IMR-90 (cell line): ENCODE results near the gene LFNG. TPM values are rescaled to one million over a fixed set of nuclear protein-coding genes. Genes with fewer than 3 reads are reported as not detected.

Experiments used
- ATAC-seq: fragments of 200-7000 bp; cut with Tn5 transposase; 2 replicates; pipeline ENCODE4 v1.9.1; 2020; ENCODE audit warnings: low read depth, mild to moderate bottlenecking, moderate library complexity
- BruUV-seq: library from RNA; stranded (reverse); fragments of 400-500 nt; replicated peaks from 2 replicates; lab custom pipeline; 2021; lab: Mats Ljungman, UMichigan
- CTCF ChIA-PET: fragments of 300-600 bp; formaldehyde crosslinking; extraction: SDS; loops from one replicate; lab custom pipeline; 2021; ENCODE audit warnings: antibody characterized with exemption; lab: Yijun Ruan, JAX
- POLR2A ChIA-PET: fragments of 300-600 bp; sonication (Branson Sonifier 250); formaldehyde crosslinking; loops from one replicate; lab custom pipeline; 2022; ENCODE audit warnings: antibody characterized with exemption; ENCODE audit not compliant: unreplicated experiment; lab: Charles Lee
- DNase-seq: peaks from one replicate; pipeline ENCODE4 v3.0.0; 2013
- H2AFZ ChIP-seq: replicated peaks from 2 replicates; pipeline ENCODE3; 2013; ENCODE audit warnings: low read length, mild to moderate bottlenecking; ENCODE audit not compliant: poor library complexity
- H2AK5ac ChIP-seq: 2 replicates; pipeline ENCODE4 v1.6.1; 2013; ENCODE audit warnings: low read depth, low read length, inconsistent platforms
- H2AK9ac ChIP-seq: replicated peaks from 2 replicates; pipeline ENCODE3; 2013; ENCODE audit warnings: mild to moderate bottlenecking, low read depth, low read length, moderate library complexity; ENCODE audit not compliant: poor library complexity
- H2BK120ac ChIP-seq: 2 replicates; pipeline ENCODE4 v1.6.1; 2013; ENCODE audit warnings: low read depth, low read length, inconsistent platforms
- H2BK15ac ChIP-seq: 3 replicates; pipeline ENCODE4 v1.6.1; 2013; ENCODE audit warnings: low read depth, low read length, inconsistent platforms
- H2BK20ac ChIP-seq: 2 replicates; pipeline ENCODE4 v1.6.1; 2013; ENCODE audit warnings: low read depth, mild to moderate bottlenecking, inconsistent platforms, low read length, moderate library complexity
- H2BK5ac ChIP-seq: 2 replicates; pipeline ENCODE4 v1.6.1; 2013; ENCODE audit warnings: mild to moderate bottlenecking, low read depth, low read length, inconsistent platforms; ENCODE audit not compliant: poor library complexity, severe bottlenecking
- H3K14ac ChIP-seq: replicated peaks from 2 replicates; pipeline ENCODE4 v1.6.1; 2013; ENCODE audit warnings: low read depth, low read length, inconsistent platforms
- H3K18ac ChIP-seq: 2 replicates; pipeline ENCODE4 v1.6.1; 2013; ENCODE audit warnings: low read depth, low read length, control low read depth
- H3K23ac ChIP-seq: 2 replicates; pipeline ENCODE4 v1.6.1; 2013; ENCODE audit warnings: low read depth, low read length, inconsistent platforms
- H3K27ac ChIP-seq: 2 replicates; pipeline ENCODE4 v1.5.1; 2013; ENCODE audit warnings: mild to moderate bottlenecking, control low read depth, low read length; ENCODE audit not compliant: insufficient read depth
- H3K27me3 ChIP-seq: 2 replicates; pipeline ENCODE4 v1.6.1; 2013; ENCODE audit warnings: low read length; ENCODE audit not compliant: control insufficient read depth, insufficient read depth
- H3K36me3 ChIP-seq: 2 replicates; pipeline ENCODE4 v1.6.1; 2013; ENCODE audit warnings: low read length, mixed read lengths; ENCODE audit not compliant: control insufficient read depth, insufficient read depth
- H3K4ac ChIP-seq: 2 replicates; pipeline ENCODE4 v1.6.1; 2013; ENCODE audit warnings: low read depth, low read length, inconsistent platforms
- H3K4me1 ChIP-seq: 2 replicates; pipeline ENCODE4 v1.6.1; 2013; ENCODE audit warnings: low read length, mixed read lengths; ENCODE audit not compliant: control insufficient read depth, insufficient read depth
- H3K4me2 ChIP-seq: 2 replicates; pipeline ENCODE4 v1.6.1; 2013; ENCODE audit warnings: low read depth, mild to moderate bottlenecking, control low read depth, low read length, moderate library complexity
- H3K4me3 ChIP-seq: 2 replicates; pipeline ENCODE4 v1.5.1; 2013; ENCODE audit warnings: low read depth, mild to moderate bottlenecking, control low read depth, low read length, moderate library complexity; ENCODE audit not compliant: insufficient read depth
- H3K56ac ChIP-seq: 2 replicates; pipeline ENCODE4 v1.6.1; 2013; ENCODE audit warnings: low read length, inconsistent platforms; ENCODE audit not compliant: insufficient read depth; ENCODE audit errors: extremely low read depth
- H3K79me1 ChIP-seq, 2 experiments: 2 replicates each; pipeline ENCODE4 v1.6.1; 2013; ENCODE audit warnings: low read length in 2 of 2, inconsistent platforms in 1 of 2, low read depth in 1 of 2
- H3K9ac ChIP-seq: 2 replicates; pipeline ENCODE4 v1.6.1; 2013; ENCODE audit warnings: low read depth, low read length, control low read depth
- H3K9me1 ChIP-seq: 2 replicates; pipeline ENCODE4 v1.6.1; 2013; ENCODE audit warnings: low read length, inconsistent platforms; ENCODE audit not compliant: insufficient read depth
- H3K9me3 ChIP-seq: 2 replicates; pipeline ENCODE4 v1.6.1; 2013; ENCODE audit warnings: low read length; ENCODE audit not compliant: control insufficient read depth, insufficient read depth
- H4K20me1 ChIP-seq: 2 replicates; pipeline ENCODE4 v1.6.1; 2013; ENCODE audit warnings: low read length, inconsistent platforms; ENCODE audit not compliant: insufficient read depth
- H4K5ac ChIP-seq: 2 replicates; pipeline ENCODE4 v1.6.1; 2013; ENCODE audit warnings: mild to moderate bottlenecking, low read depth, low read length, control low read depth
- H4K8ac ChIP-seq, 2 experiments: 2 replicates each; pipeline ENCODE4 v1.6.1; 2013; ENCODE audit warnings: low read depth in 2 of 2, low read length in 2 of 2, control low read depth in 1 of 2, inconsistent platforms in 1 of 2
- H4K91ac ChIP-seq: 2 replicates; pipeline ENCODE4 v1.6.1; 2013; ENCODE audit warnings: low read depth, low read length, inconsistent platforms; ENCODE audit not compliant: insufficient read depth
- MAZ ChIP-seq: IDR thresholded peaks from 2 replicates; pipeline ENCODE4 v1.6.1; 2012; ENCODE audit warnings: low read depth, mild to moderate bottlenecking, low read length, improper control_type of control experiment, moderate library complexity, borderline replicate concordance
- SMC3 ChIP-seq: fragments of 150-350 bp; IDR thresholded peaks from 2 replicates; pipeline ENCODE4 v1.6.1; 2016; ENCODE audit warnings: low read depth, mild to moderate bottlenecking, antibody characterized with exemption, low read length, moderate library complexity
- WGBS, 2 experiments: methylation state at CpG; one replicate each; pipeline versions ENCODE4 v1.1.5 to v1.1.7; 2013; ENCODE audit warnings: missing lambda C conversion rate in 2 of 2; ENCODE audit not compliant: insufficient read length in 1 of 2; ENCODE audit errors: extremely low coverage in 2 of 2; 5-methylcytosine and 5-hydroxymethylcytosine counted together
- dilution Hi-C: fragments of 300-500 bp; cut with HindIII; formaldehyde crosslinking; loops from one replicate; pipeline ENCODE4 v1.14.3; 2018; ENCODE audit warnings: low sequenced_read_pairs; ENCODE audit not compliant: unreplicated experiment
- in situ Hi-C: fragments of 300-500 bp; cut with MboI; formaldehyde crosslinking; loops from 3 replicates; pipeline ENCODE4 v1.14.3; 2019; ENCODE audit warnings: low sequenced_read_pairs, inconsistent platforms, mixed read lengths
- intact Hi-C: fragments of 100-400 bp; cut with micrococcal nuclease; formaldehyde crosslinking; loops from 2 replicates; pipeline ENCODE4 v1.10.0; 2022
- polyA plus RNA-seq, 3 experiments: library from polyadenylated mRNA; depleted of rRNA; stranded (reverse); fragments of >200 nt; gene quantifications; 2 replicates each; pipeline ENCODE4 v1.2.3, GENCODE V29; 2012; ENCODE audit warnings: low replicate concordance in 1 of 3
- total RNA-seq: library from RNA; depleted of rRNA; stranded (reverse); fragments of >200 nt; gene quantifications from 2 replicates; pipeline ENCODE4 v1.2.3, GENCODE V29; 2012

The LFNG gene
- total and polyA plus RNA-seq, 2 of the 4 experiments (the other 2 are of a cell fraction), result 1.8 to 5.1 TPM

- BruUV-seq, result no TSS peak
- Histone ChIP-seq H4K91ac (no peak overlapping the region; the same call in 1 of the 2 replicates), H2BK120ac (no peak overlapping the region), H3K27me3 (peaks cover 7% of the 10 kb centered on the region; the same call in 1 of the 2 replicates), H3K4me2 (no peak overlapping the region), H3K14ac (no peak overlapping the region), H3K18ac (peak overlapping the region; percentile 18; the same call in 1 of the 2 replicates), H4K20me1 (no peaks in the 10 kb centered on the region), H2BK20ac (no peak overlapping the region), H4K5ac (no peak overlapping the region), H3K36me3 (no peaks in the 10 kb centered on the region), H3K9me1 (0 out of 2 replicates have a peak, but pooled peaks cover 4% of the 10 kb centered on the region), H3K9me3 (no peaks in the 10 kb centered on the region), H2BK5ac (no peak overlapping the region), H4K8ac (no peak overlapping the region; a peak in 1 of 4 replicates), H3K4me1 (peaks cover 10% of the 10 kb centered on the region), H3K4me3 (no peak overlapping the region), H3K27ac (no peak overlapping the region), H3K9ac (no peak overlapping the region), H2BK15ac (no peak overlapping the region; the same call in 2 of the 3 replicates), H3K4ac (no peak overlapping the region; the same call in 1 of the 2 replicates), H3K79me1 (no peaks in the 10 kb centered on the region), H3K56ac (no peak overlapping the region), H2AFZ (peak overlapping the region; percentile 70), H2AK5ac (peak overlapping the region; percentile 59; the same call in 1 of the 2 replicates), H3K23ac (no peak overlapping the region), H2AK9ac (no peak overlapping the region)
- TF ChIP-seq MAZ (peak; percentile 32; the same call in 1 of the 2 replicates), SMC3 (no peak)
- intact Hi-C loops, result no loop called here
- ChIA-PET CTCF (no interaction called here), POLR2A (no interaction called here)
- in situ Hi-C loops, result no loop called here
- DNase-seq (peak; percentile 37), ATAC-seq (peak; percentile 44)
- 0% methylated on average over 2 of the region's 11 CpGs; no CpG with 5 or more reads in 1 of the 2 experiments for WGBS, 2 experiments
- dilution Hi-C loops, result no loop called here
Measured at GRCh38 chr7:2493205-2494164, 26.1 kb upstream of the LFNG start.
